ENCODE measurements around the gene SLX4.

The SLX4 gene

GRCh38 chr16:3582276-3583165, 28.9 kb downstream of the SLX4 start:
- DNase-seq (ENCODE audit: low spot score) = no peak

GRCh38 chr16:3581392-3581791, 30.0 kb downstream of the SLX4 start:
- DNase-seq (ENCODE audit: low spot score) = no peak

GRCh38 chr16:3580686-3581085, 30.7 kb downstream of the SLX4 start:
- DNase-seq (ENCODE audit: low spot score) = no peak

GRCh38 chr16:3580251-3580651, 31.2 kb downstream of the SLX4 start:
- DNase-seq (ENCODE audit: low spot score) = no peak

GRCh38 chr16:3579776-3580175, 31.6 kb downstream of the SLX4 start:
- no peak for DNase-seq (ENCODE audit: low spot score)

GRCh38 chr16:3578610-3579551, 32.5 kb downstream of the SLX4 start:
- no peak for DNase-seq (ENCODE audit: low spot score)

- DNase-seq (ENCODE audit: low spot score) = no peak
Measured at GRCh38 chr16:3578121-3578520, 33.3 kb downstream of the SLX4 start.

GRCh38 chr16:3577302-3577752, 34.1 kb downstream of the SLX4 start, which contains the start of gene NLRC3:
Gene NLRC3 (minus strand): TSS chr16:3577403. CDS start chr16:3565036, 12,367 bp downstream.
- DNase-seq (ENCODE audit: low spot score) = no peak

- DNase-seq (ENCODE audit: low spot score) = no peak
Measured at GRCh38 chr16:3576211-3576610, 35.2 kb downstream of the SLX4 start.

- DNase-seq (ENCODE audit: low spot score) = no peak
Measured at GRCh38 chr16:3575491-3575890, 35.9 kb downstream of the SLX4 start.

GRCh38 chr16:3574195-3574594, 37.2 kb downstream of the SLX4 start:
- no peak for DNase-seq (ENCODE audit: low spot score)

GRCh38 chr16:3573146-3573815, 38.1 kb downstream of the SLX4 start:
- DNase-seq (ENCODE audit: low spot score) = no peak

GRCh38 chr16:3570420-3571062, 40.9 kb downstream of the SLX4 start:
- DNase-seq (ENCODE audit: low spot score) = no peak

- no peak for DNase-seq (ENCODE audit: low spot score)
Measured at GRCh38 chr16:3569851-3570250, 41.6 kb downstream of the SLX4 start.

- DNase-seq (ENCODE audit: low spot score) = no peak
Measured at GRCh38 chr16:3566990-3567389, 44.4 kb downstream of the SLX4 start.

- no peak for DNase-seq (ENCODE audit: low spot score)
Measured at GRCh38 chr16:3564889-3565141, 46.6 kb downstream of the SLX4 start.

- DNase-seq (ENCODE audit: low spot score) = no peak
Measured at GRCh38 chr16:3564130-3564888, 47.1 kb downstream of the SLX4 start.

GRCh38 chr16:3562914-3563480, 48.4 kb downstream of the SLX4 start:
- DNase-seq (ENCODE audit: low spot score) = no peak

- DNase-seq (ENCODE audit: low spot score) = no peak
Measured at GRCh38 chr16:3561626-3562025, 49.8 kb downstream of the SLX4 start.

GRCh38 chr16:3554351-3554928, 57.0 kb downstream of the SLX4 start:
- DNase-seq (ENCODE audit: low spot score) = no peak
